Measurements from ENCODE around the gene ENPP6. TPM values are rescaled to one million over a fixed set of nuclear protein-coding genes. Genes with fewer than 3 reads are reported as not detected.

Gene ENPP6
- total RNA-seq, 6 donors from 2014 or later: 0.30 to 0.37 (median 0.34) TPM; not detected in 3

DNA sequence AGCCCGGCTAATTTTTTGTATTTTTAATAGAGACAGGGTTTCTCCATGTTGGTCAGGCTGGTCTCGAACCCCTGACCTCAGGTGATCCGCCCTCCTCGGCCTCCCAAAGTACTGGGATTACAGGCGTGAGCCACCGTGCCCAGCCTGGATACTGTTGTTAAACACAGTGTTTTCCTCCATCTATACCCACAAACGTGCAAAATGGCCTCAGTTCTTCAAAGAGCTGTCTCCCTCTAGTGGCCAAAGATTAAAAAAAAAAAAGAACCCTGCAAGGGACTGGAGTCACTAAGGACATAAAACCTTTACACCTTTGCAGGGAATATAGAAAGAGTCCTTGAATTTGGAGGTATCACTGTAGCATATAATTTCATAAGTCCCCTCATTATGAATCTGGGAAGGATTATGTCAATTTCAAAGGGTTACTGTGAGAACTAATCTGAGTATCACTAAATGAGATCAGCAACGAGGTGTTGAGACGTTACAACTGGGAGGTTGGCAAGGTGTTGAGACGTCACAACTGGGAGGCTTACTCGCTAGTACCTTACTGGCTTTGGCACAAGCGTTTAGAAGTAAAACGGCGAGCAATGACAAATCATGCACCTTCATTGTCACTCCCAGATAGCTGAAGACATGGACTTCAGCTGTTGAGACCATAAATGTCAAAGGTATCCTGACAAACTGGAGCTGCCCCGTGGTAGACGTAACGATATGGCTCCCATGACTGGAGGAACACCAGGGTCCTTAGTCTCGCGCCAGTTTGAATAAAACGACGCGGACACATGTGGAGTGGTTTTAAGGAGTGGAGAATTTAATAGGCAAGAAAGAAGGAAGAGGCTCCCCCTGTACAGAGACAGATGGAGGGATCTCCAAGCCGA, 33.4 kb upstream of the ENPP6 start:
- Histone ChIP-seq H3K27me3 (no peaks in the 10 kb centered on the region), H3K27ac (no peak overlapping the region), H3K9me3 (no peaks in the 10 kb centered on the region), H3K4me3 (no peak overlapping the region), H3K36me3 (no peaks in the 10 kb centered on the region), H3K4me1 (no peaks in the 10 kb centered on the region)
- no peak for TF ChIP-seq EP300 (IDR thresholded peaks at IDR 0.05)
- TF ChIP-seq POLR2AphosphoS5 (IDR thresholded peaks at IDR 0.05): no peak
- TF ChIP-seq, protein P1, sequence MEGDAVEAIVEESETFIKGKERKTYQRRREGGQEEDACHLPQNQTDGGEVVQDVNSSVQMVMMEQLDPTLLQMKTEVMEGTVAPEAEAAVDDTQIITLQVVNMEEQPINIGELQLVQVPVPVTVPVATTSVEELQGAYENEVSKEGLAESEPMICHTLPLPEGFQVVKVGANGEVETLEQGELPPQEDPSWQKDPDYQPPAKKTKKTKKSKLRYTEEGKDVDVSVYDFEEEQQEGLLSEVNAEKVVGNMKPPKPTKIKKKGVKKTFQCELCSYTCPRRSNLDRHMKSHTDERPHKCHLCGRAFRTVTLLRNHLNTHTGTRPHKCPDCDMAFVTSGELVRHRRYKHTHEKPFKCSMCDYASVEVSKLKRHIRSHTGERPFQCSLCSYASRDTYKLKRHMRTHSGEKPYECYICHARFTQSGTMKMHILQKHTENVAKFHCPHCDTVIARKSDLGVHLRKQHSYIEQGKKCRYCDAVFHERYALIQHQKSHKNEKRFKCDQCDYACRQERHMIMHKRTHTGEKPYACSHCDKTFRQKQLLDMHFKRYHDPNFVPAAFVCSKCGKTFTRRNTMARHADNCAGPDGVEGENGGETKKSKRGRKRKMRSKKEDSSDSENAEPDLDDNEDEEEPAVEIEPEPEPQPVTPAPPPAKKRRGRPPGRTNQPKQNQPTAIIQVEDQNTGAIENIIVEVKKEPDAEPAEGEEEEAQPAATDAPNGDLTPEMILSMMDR (IDR thresholded peaks at IDR 0.05): peak in 5 of 6 experiments; percentile 40 to 51 (median 43)
- TF ChIP-seq POLR2A (IDR thresholded peaks at IDR 0.05): no peak
- DNase-seq (no peak), ATAC-seq (ENCODE audit: low FRiP score in 2 of 2) (peak; percentile 67 to 72)
- 69 to 71% methylated on average over 23 of the region's 23 CpGs for WGBS, 2 donors

DNA sequence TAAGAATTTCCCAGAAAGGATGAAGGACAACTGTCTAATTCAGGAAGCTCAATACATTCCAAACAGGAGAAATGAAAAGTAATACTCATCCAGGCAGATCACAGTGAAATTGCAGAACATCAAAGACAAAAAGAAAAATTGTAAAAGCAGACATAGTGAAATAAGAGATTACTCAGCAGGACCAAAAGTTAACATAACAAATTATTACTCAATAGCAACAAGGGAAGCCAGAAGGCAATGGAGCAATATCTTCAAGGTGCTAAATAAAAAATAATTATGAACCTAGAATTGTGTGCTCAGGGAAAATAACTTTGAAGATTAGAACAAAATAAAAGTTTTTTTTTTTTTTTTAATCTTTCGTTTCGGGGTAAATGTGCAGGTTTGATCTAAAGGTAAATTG, 30.5 kb upstream of the ENPP6 start:
- Histone ChIP-seq H3K9me3 (no peaks in the 10 kb centered on the region), H3K27me3 (no peaks in the 10 kb centered on the region), H3K36me3 (no peaks in the 10 kb centered on the region), H3K4me1 (no peaks in the 10 kb centered on the region), H3K27ac (no peak overlapping the region), H3K4me3 (no peak overlapping the region)
- no peak for TF ChIP-seq POLR2A (IDR thresholded peaks at IDR 0.05)
- TF ChIP-seq EP300 (IDR thresholded peaks at IDR 0.05): no peak
- TF ChIP-seq, protein P1 (IDR thresholded peaks at IDR 0.05): no peak
- TF ChIP-seq POLR2AphosphoS5 (IDR thresholded peaks at IDR 0.05): no peak
- no peak for ATAC-seq (ENCODE audit: low FRiP score in 2 of 2)
- 87 to 88% methylated on average over 2 of the region's 2 CpGs for WGBS, 2 donors
- no peak for DNase-seq

DNA sequence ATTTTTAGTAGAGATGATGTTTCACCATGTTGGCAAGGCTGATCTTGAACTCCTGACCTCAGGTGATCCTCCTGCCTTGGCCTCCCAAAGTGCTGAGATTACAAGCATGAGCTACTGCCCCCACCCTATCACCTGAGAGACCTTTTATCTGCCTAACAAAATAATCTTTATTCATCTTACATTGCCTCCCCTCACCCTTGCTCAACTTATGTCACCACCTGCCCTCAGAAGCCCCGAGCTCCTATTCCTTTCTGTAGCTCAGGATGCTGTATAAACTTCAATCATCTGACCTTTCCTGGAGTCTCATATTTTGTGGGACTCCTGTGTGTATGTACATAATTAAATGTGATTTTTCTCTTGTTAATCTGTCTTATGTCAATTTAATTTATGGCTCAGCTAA, 29.7 kb upstream of the ENPP6 start:
- no peaks in the 10 kb centered on the region for H3K36me3 ChIP-seq
- H3K9me3 ChIP-seq: no peaks in the 10 kb centered on the region
- DNase-seq (no peak), ATAC-seq (ENCODE audit: low FRiP score in 2 of 2) (no peak)
- H3K4me3 ChIP-seq: no peak overlapping the region
- 91 to 95% methylated on average over 1 of the region's 1 CpG for WGBS, 2 donors
- no peaks in the 10 kb centered on the region for H3K4me1 ChIP-seq
- H3K27me3 ChIP-seq: no peaks in the 10 kb centered on the region
- no peak overlapping the region for H3K27ac ChIP-seq
- TF ChIP-seq POLR2A (IDR thresholded peaks at IDR 0.05) (no peak), POLR2AphosphoS5 (IDR thresholded peaks at IDR 0.05) (no peak)
- TF ChIP-seq, protein P1 (IDR thresholded peaks at IDR 0.05): no peak

GRCh38 chr4:184246426-184246825, 28.8 kb upstream of the ENPP6 start:
- H3K27me3 ChIP-seq: no peaks in the 10 kb centered on the region

More at GRCh38 chr4:184246426-184246825, 28.8 kb upstream of the ENPP6 start:
- no peaks in the 10 kb centered on the region for H3K4me1 ChIP-seq
- no peaks in the 10 kb centered on the region for H3K9me3 ChIP-seq
- H3K36me3 ChIP-seq: no peaks in the 10 kb centered on the region
- DNase-seq (no peak), ATAC-seq (ENCODE audit: low FRiP score in 2 of 2) (no peak)
- 63 to 93% methylated on average over 4 to 7 of the region's 7 CpGs for WGBS, 2 donors
- no peak for TF ChIP-seq POLR2A (IDR thresholded peaks at IDR 0.05)
- no peak for TF ChIP-seq EP300 (IDR thresholded peaks at IDR 0.05)
- no peak for TF ChIP-seq POLR2AphosphoS5 (IDR thresholded peaks at IDR 0.05)
- TF ChIP-seq, protein P1 (IDR thresholded peaks at IDR 0.05): no peak
- no peak overlapping the region for H3K27ac ChIP-seq
- no peak overlapping the region for H3K4me3 ChIP-seq

Measured in upper lobe of left lung (tissue), 6 donors.